H1 (cell line): Measurements from ENCODE around the gene TMEM39B. TPM values are rescaled to one million over a fixed set of nuclear protein-coding genes. Genes with fewer than 3 reads are reported as not detected.
A peak's percentile ranks its signal among the peaks of the same experiment; 100 is the strongest.

Experiments used
- CTCF ChIA-PET: fragments of 300-600 bp; sonication (Branson Sonifier 250); formaldehyde crosslinking; loops from one replicate; lab custom pipeline; 2021; ENCODE audit not compliant: partially characterized antibody; lab: Charles Lee
- POLR2A ChIA-PET: fragments of 300-600 bp; sonication (Branson Sonifier 250); formaldehyde crosslinking; loops from one replicate; lab custom pipeline; 2021; ENCODE audit warnings: inconsistent platforms; ENCODE audit not compliant: partially characterized antibody; lab: Charles Lee
- DNase-seq, 2 experiments: peaks; one replicate each; pipeline versions ENCODE4 v3.0.0 to v3.0.0-alpha.2; 2010 to 2022; ENCODE audit warnings: low spot score in 2 of 2, low read depth in 1 of 2, mixed read lengths in 1 of 2
- FAIRE-seq: peaks from 2 replicates; lab custom pipeline; 2011; peaks lifted over from hg19 to GRCh38; lab: Jason Lieb, UNC
- H2AFZ ChIP-seq: 2 replicates; pipeline ENCODE4 v1.8.1; 2012; ENCODE audit warnings: low read length, inconsistent platforms
- H2AK5ac ChIP-seq: 2 replicates; pipeline ENCODE4 v1.6.1; 2013; ENCODE audit warnings: low read depth, low read length
- H2BK120ac ChIP-seq: replicated peaks from 2 replicates; pipeline ENCODE3; 2013; ENCODE audit warnings: low read depth, low read length, inconsistent platforms
- H2BK12ac ChIP-seq: 2 replicates; pipeline ENCODE4 v1.6.1; 2013; ENCODE audit warnings: low read depth, low read length
- H2BK15ac ChIP-seq: 2 replicates; pipeline ENCODE4 v1.6.1; 2013; ENCODE audit warnings: low read length
- H2BK20ac ChIP-seq: 2 replicates; pipeline ENCODE4 v1.6.1; 2013; ENCODE audit warnings: low read length
- H2BK5ac ChIP-seq: 2 replicates; pipeline ENCODE4 v1.6.1; 2013; ENCODE audit warnings: low read depth, low read length
- H3K14ac ChIP-seq: 2 replicates; pipeline ENCODE4 v1.6.1; 2013; ENCODE audit warnings: inconsistent platforms; ENCODE audit not compliant: insufficient read length
- H3K18ac ChIP-seq: 2 replicates; pipeline ENCODE4 v1.6.1; 2013; ENCODE audit warnings: low read length; ENCODE audit errors: extremely low read depth
- H3K23ac ChIP-seq: 2 replicates; pipeline ENCODE4 v1.6.1; 2013; ENCODE audit warnings: inconsistent platforms; ENCODE audit not compliant: insufficient read length
- H3K23me2 ChIP-seq: 2 replicates; pipeline ENCODE4 v1.6.1; 2013; ENCODE audit warnings: low read depth, low read length
- H3K27ac ChIP-seq: 2 replicates; pipeline ENCODE4 v1.6.1; 2011; ENCODE audit warnings: low read depth, low read length, inconsistent platforms
- H3K27me3 ChIP-seq, 4 experiments: replicated peaks in 1 of 4; 1 replicate in 1 of 4; 2 replicates in 3 of 4; pipeline versions ENCODE4 v1.6.1 to v1.8.1; 2011 to 2013; ENCODE audit warnings: low read length in 3 of 4, mild to moderate bottlenecking in 3 of 4, inconsistent platforms in 2 of 4, mixed read lengths in 2 of 4, moderate library complexity in 1 of 4; ENCODE audit not compliant: control insufficient read depth in 3 of 4, insufficient read depth in 3 of 4; ENCODE audit errors: extremely low read depth in 1 of 4
- H3K36me3 ChIP-seq, 4 experiments: 2 replicates each; pipeline versions ENCODE4 v1.6.1 to v1.8.1; 2011 to 2013; ENCODE audit warnings: mild to moderate bottlenecking in 4 of 4, low read length in 3 of 4, moderate library complexity in 2 of 4, control low read depth in 1 of 4, inconsistent platforms in 1 of 4; ENCODE audit not compliant: insufficient read depth in 4 of 4, control insufficient read depth in 2 of 4
- H3K4ac ChIP-seq: replicated peaks from 2 replicates; pipeline ENCODE3; 2013; ENCODE audit warnings: low read length, low read depth, mixed read lengths, inconsistent platforms; ENCODE audit not compliant: insufficient read length
- H3K4me1 ChIP-seq, 4 experiments: replicated peaks in 1 of 4; 1 replicate in 1 of 4; 2 replicates in 3 of 4; pipeline versions ENCODE4 v1.6.1 to v1.8.1; 2011 to 2013; ENCODE audit warnings: low read length in 3 of 4, inconsistent platforms in 2 of 4, mixed read lengths in 1 of 4; ENCODE audit not compliant: insufficient read depth in 4 of 4, control insufficient read depth in 3 of 4
- H3K4me2 ChIP-seq, 2 experiments: 2 replicates each; pipeline versions ENCODE4 v1.6.1 to v1.8.1; 2011 to 2013; ENCODE audit warnings: low read depth in 2 of 2, low read length in 2 of 2, control low read depth in 1 of 2, inconsistent platforms in 1 of 2, mild to moderate bottlenecking in 1 of 2; ENCODE audit not compliant: insufficient read depth in 1 of 2
- H3K4me3 ChIP-seq, 4 experiments: fragments of 200-600, 300-600 bp in 1 of 4; sonication (generic), shearing (Covaris generic), sonication (Bioruptor Twin) in 1 of 4; 2 replicates each; pipeline versions ENCODE4 v1.5.1 to v1.8.1; 2011 to 2016; ENCODE audit warnings: low read length in 4 of 4, low read depth in 3 of 4, control low read depth in 2 of 4, inconsistent platforms in 2 of 4, mild to moderate bottlenecking in 2 of 4, mixed read lengths in 1 of 4, moderate library complexity in 1 of 4; ENCODE audit not compliant: insufficient read depth in 2 of 4; ENCODE audit errors: extremely low read depth in 1 of 4
- H3K56ac ChIP-seq: replicated peaks from 2 replicates; pipeline ENCODE3; 2013; ENCODE audit warnings: low read depth, mild to moderate bottlenecking, mixed read lengths, low read length, inconsistent platforms; ENCODE audit not compliant: insufficient read length
- H3K79me1 ChIP-seq: 2 replicates; pipeline ENCODE4 v1.6.1; 2013; ENCODE audit warnings: low read depth, low read length, control low read depth
- H3K79me2 ChIP-seq, 2 experiments: 2 replicates each; pipeline versions ENCODE4 v1.6.1 to v1.8.1; 2012 to 2013; ENCODE audit warnings: low read length in 2 of 2, mild to moderate bottlenecking in 2 of 2, inconsistent platforms in 1 of 2; ENCODE audit not compliant: insufficient read depth in 2 of 2, control insufficient read depth in 1 of 2
- H3K9ac ChIP-seq, 4 experiments: replicated peaks in 1 of 4; 1 replicate in 1 of 4; 2 replicates in 3 of 4; pipeline versions ENCODE4 v1.6.1 to v1.8.1; 2011 to 2013; ENCODE audit warnings: low read depth in 3 of 4, low read length in 3 of 4, control low read depth in 2 of 4, mild to moderate bottlenecking in 2 of 4, moderate library complexity in 2 of 4, inconsistent platforms in 1 of 4; ENCODE audit errors: extremely low read depth in 1 of 4
- H3K9me3 ChIP-seq, 2 experiments: 2 replicates each; pipeline versions ENCODE4 v1.6.1 to v1.8.1; 2012 to 2013; ENCODE audit warnings: mild to moderate bottlenecking in 2 of 2, moderate library complexity in 2 of 2, control low read depth in 1 of 2, inconsistent platforms in 1 of 2, low read depth in 1 of 2, low read length in 1 of 2, mixed read lengths in 1 of 2; ENCODE audit not compliant: insufficient read depth in 2 of 2
- H4K20me1 ChIP-seq, 2 experiments: replicated peaks in 1 of 2; 2 replicates each; pipeline versions ENCODE3 to v1.8.1; 2011 to 2013; ENCODE audit warnings: inconsistent platforms in 2 of 2, low read length in 2 of 2, mild to moderate bottlenecking in 1 of 2; ENCODE audit not compliant: insufficient read depth in 2 of 2, control insufficient read depth in 1 of 2
- H4K5ac ChIP-seq: 2 replicates; pipeline ENCODE4 v1.6.1; 2013; ENCODE audit warnings: low read length, low read depth, mixed read lengths, inconsistent platforms; ENCODE audit not compliant: insufficient read length
- H4K8ac ChIP-seq: 2 replicates; pipeline ENCODE4 v1.8.0; 2013; ENCODE audit warnings: mild to moderate bottlenecking, moderate library complexity, low read length, inconsistent platforms; ENCODE audit not compliant: insufficient read depth; ENCODE audit errors: extremely low read depth
- H4K91ac ChIP-seq: replicated peaks from 2 replicates; pipeline ENCODE3; 2013; ENCODE audit warnings: low read length, mixed read lengths, inconsistent platforms; ENCODE audit not compliant: insufficient read length
- CBX8 ChIP-seq: fragments of 300-800, 300-1000 bp; sonication (generic); IDR thresholded peaks from 2 replicates; pipeline ENCODE4 v1.7.1; 2016; ENCODE audit warnings: low read depth, low read length, borderline replicate concordance
- CHD1 ChIP-seq: IDR thresholded peaks from 2 replicates; pipeline ENCODE4 v1.6.1; 2012; ENCODE audit warnings: low read depth, low read length, improper control_type of control experiment
- CTBP2 ChIP-seq: IDR thresholded peaks from 2 replicates; pipeline ENCODE4 v1.7.0; 2011; ENCODE audit warnings: borderline replicate concordance, mild to moderate bottlenecking, moderate library complexity, mixed read lengths, low read length; ENCODE audit not compliant: insufficient read depth, insufficient read length
- EP300 ChIP-seq, 2 experiments: IDR thresholded peaks; 1 replicate in 1 of 2; 2 replicates in 1 of 2; pipeline ENCODE4 v1.6.1; 2011 to 2012; ENCODE audit warnings: low read depth in 2 of 2, low read length in 2 of 2, mild to moderate bottlenecking in 2 of 2, borderline replicate concordance in 1 of 2, inconsistent platforms in 1 of 2, moderate library complexity in 1 of 2
- KDM4A ChIP-seq: IDR thresholded peaks from one replicate; pipeline ENCODE4 v1.7.1; 2012; ENCODE audit warnings: low read depth, mild to moderate bottlenecking, moderate library complexity, low read length, inconsistent platforms; ENCODE audit not compliant: severe bottlenecking
- RNF2 ChIP-seq: fragments of 200-900, 300-1000 bp; sonication (generic); IDR thresholded peaks from 2 replicates; pipeline ENCODE4 v1.7.1; 2016; ENCODE audit warnings: borderline replicate concordance, low read depth, mild to moderate bottlenecking, antibody characterized with exemption, low read length; ENCODE audit not compliant: poor library complexity, severe bottlenecking; ENCODE audit errors: missing control alignments
- WGBS, 2 experiments: shearing (Covaris generic) in 1 of 2; methylation state at CpG; one replicate each; pipeline versions ENCODE4 v1.1.6 to v1.1.7; 2013 to 2015; ENCODE audit warnings: low lambda C conversion rate in 2 of 2, mixed read lengths in 2 of 2, inconsistent platforms in 1 of 2, low coverage in 1 of 2, missing lambda C conversion rate in 1 of 2; ENCODE audit not compliant: insufficient replicate concordance in 2 of 2, insufficient coverage in 1 of 2, insufficient read length in 1 of 2; ENCODE audit errors: extremely low coverage in 1 of 2, missing lambda C conversion rate in 1 of 2; 5-methylcytosine and 5-hydroxymethylcytosine counted together
- polyA plus RNA-seq, 7 experiments: library from polyadenylated mRNA; depleted of rRNA in 3 of 7; stranded (reverse) in 5 of 7; unstranded in 2 of 7; fragments of >200 nt in 5 of 7; fragments of 200-250 nt in 2 of 7; gene quantifications; 1 replicate in 5 of 7; 2 replicates in 1 of 7; 4 replicates in 1 of 7; pipeline versions ENCODE4 v1.2.1 to v1.2.3, GENCODE V29; 2011 to 2013; ENCODE audit warnings: missing spikeins in 2 of 7, mixed read lengths in 2 of 7
- total RNA-seq: library from RNA; stranded (reverse); fragmentation: NEBNext Ultra II Directional; extraction: Animal tissue kit (Norgen Biotek cat#: 25700); gene quantifications from 2 replicates; pipeline ENCODE4 v1.2.1, GENCODE V29; 2021

The TMEM39B gene
- total and polyA plus RNA-seq, 2 of the 8 experiments (the other 6 are each of a cell fraction or from before 2014, with no cell fraction given), result 25.3 to 32.7 TPM

DNA sequence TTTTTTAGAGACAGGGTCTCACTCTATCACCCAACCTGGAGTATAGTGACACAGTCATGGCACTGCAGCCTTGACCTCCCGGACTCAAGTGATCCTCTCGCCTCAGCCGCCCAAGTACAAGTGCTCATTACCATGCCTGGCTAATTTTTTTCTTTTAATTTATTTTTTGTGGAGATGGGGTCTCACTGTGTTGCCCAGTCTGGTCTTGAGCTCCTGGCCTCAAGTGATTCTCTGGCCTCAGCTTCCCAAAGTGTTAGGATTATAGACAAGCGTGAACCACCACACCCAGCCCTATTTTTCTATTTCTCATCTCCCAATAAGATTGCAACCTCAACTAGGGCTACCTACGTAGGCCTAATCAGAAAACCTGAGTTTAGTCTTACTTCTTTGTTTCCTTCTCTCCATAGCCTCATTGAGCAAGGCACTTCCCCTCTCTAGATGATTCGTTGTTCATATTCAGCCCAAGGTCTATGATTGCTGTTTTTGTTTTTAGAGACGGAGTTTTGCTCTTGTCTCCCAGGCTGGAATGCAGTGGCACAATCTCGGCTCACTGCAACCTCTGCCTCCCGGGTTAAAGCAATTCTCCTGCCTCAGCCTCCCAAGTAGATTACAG lies 34.0 kb downstream of the TMEM39B start:
- no peak overlapping the region for H2BK12ac ChIP-seq
- no peaks in the 10 kb centered on the region for H3K27me3 ChIP-seq
- H2BK20ac ChIP-seq, result no peak overlapping the region
- TF ChIP-seq CBX8 (no peak), EP300 (IDR thresholded peaks at IDR 0.05; ENCODE audit: borderline replicate concordance in 1 of 2, low read depth in 2 of 2, low read length in 2 of 2) (no peak), KDM4A (no peak), CHD1 (no peak), CTBP2 (no peak), RNF2 (no peak)
- TF ChIP-seq, all 59 proteins: peak for 0
- no peak overlapping the region for H3K27ac ChIP-seq
- no peak for DNase-seq
- peaks cover 0 to 1% (median 0%) of the 10 kb centered on the region in 4 experiments; a peak in 1 of 7 replicates for H3K4me1 ChIP-seq
- no peak overlapping the region for H3K56ac ChIP-seq
- H3K14ac ChIP-seq, result no peak overlapping the region
- peaks cover 0 to 8% (median 1%) of the 10 kb centered on the region in 4 experiments; a peak in 2 of 8 replicates for H3K36me3 ChIP-seq
- FAIRE-seq, result no peak
- H3K18ac ChIP-seq, result no peak overlapping the region
- H2BK15ac ChIP-seq, result no peak overlapping the region
- no peak overlapping the region for H2BK5ac ChIP-seq
- H3K23me2 ChIP-seq, result no peaks in the 10 kb centered on the region
- 96% methylated on average over 9 of the region's 9 CpGs; no CpG with 5 or more reads in 1 of the 2 experiments for WGBS, 2 experiments
- H3K4me3 ChIP-seq, result no peak overlapping the region
- H3K79me1 ChIP-seq, result peaks cover 2% of the 10 kb centered on the region
- no peak overlapping the region for H3K9ac ChIP-seq
- no peak overlapping the region for H4K5ac ChIP-seq
- CTCF ChIA-PET, result interaction anchor here (0.9 to 2.9 kb wide), 2 partner anchors 129 to 170 kb away, joined by 3 to 10 read pairs; no protein-coding TSS in a partner anchor
- H3K4me2 ChIP-seq, result peak overlapping the region in 1 of 2 experiments; percentile 83; a peak in 1 of 4 replicates
- no peak overlapping the region for H4K91ac ChIP-seq
- no peak overlapping the region for H3K23ac ChIP-seq
- H4K20me1 ChIP-seq, result peaks cover 3 to 5% of the 10 kb centered on the region in 2 experiments
- H2AK5ac ChIP-seq, result no peak overlapping the region
- POLR2A ChIA-PET, result interaction anchor here (0.7 to 3.4 kb wide), 8 partner anchors 15 to 98 kb away, joined by 3 to 32 read pairs (median 6); partner anchors contain the start of genes IQCC, TMEM39B and TXLNA
- H3K4ac ChIP-seq, result no peak overlapping the region
- peaks cover 15 to 35% of the 10 kb centered on the region in 2 experiments for H3K79me2 ChIP-seq
- no peak overlapping the region for H2BK120ac ChIP-seq
- no peak overlapping the region for H2AFZ ChIP-seq
- H4K8ac ChIP-seq, result no peak overlapping the region
- H3K9me3 ChIP-seq, result no peaks in the 10 kb centered on the region
